Spleen (tissue), 7 donors: ENCODE measurements around the gene SPAG17.

Experiments used
- POLR2A ChIP-seq, 3 donors: fragments of 450-650 bp; IDR thresholded peaks; one replicate each; pipeline ENCODE4 v1.5.1; 2017; ENCODE audit warnings: antibody characterized with exemption in 3 of 3, mild to moderate bottlenecking in 1 of 3
- TF ChIP-seq, protein P1 (sequence below), 11 experiments: fragments of 200-600 bp in 7 of 11; fragments of 450-650 bp in 4 of 11; sonication (generic) in 4 of 11; IDR thresholded peaks in 8 of 11; conservative IDR thresholded peaks in 3 of 11; 1 replicate in 7 of 11; 2 replicates in 4 of 11; pipeline versions ENCODE4 v1.4.0 to v1.8.0; 2016 to 2021; ENCODE audit warnings: antibody characterized with exemption in 11 of 11, inconsistent platforms in 4 of 11, mild to moderate bottlenecking in 1 of 11
- donor health status: DM: no; HTN: no; CAD: no; lungs with moderate emphysema.
- donor health status: DM: no; HTN: no; CAD: no.
- donor health status: DM: no; HTN: no; CAD: no.

DNA sequence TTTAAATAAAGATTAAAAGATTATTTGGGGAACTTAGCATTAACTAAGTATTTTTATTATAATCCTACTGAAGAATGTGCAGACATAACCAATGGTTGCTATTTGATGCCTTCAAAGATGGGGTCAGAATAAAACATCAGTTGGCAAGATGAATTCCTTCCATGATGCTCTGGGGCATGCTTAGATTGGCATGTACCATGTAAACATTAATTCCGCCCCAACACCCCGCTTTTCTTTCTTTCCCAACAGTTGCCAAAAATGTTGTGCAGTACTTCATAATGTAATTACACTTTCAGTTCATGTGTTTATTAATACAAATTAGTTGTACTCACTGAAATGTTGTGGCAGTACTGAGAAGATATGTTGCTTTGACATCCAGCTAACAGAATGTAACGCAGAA lies 82.6 kb downstream of the SPAG17 start:
- TF ChIP-seq, protein P1, sequence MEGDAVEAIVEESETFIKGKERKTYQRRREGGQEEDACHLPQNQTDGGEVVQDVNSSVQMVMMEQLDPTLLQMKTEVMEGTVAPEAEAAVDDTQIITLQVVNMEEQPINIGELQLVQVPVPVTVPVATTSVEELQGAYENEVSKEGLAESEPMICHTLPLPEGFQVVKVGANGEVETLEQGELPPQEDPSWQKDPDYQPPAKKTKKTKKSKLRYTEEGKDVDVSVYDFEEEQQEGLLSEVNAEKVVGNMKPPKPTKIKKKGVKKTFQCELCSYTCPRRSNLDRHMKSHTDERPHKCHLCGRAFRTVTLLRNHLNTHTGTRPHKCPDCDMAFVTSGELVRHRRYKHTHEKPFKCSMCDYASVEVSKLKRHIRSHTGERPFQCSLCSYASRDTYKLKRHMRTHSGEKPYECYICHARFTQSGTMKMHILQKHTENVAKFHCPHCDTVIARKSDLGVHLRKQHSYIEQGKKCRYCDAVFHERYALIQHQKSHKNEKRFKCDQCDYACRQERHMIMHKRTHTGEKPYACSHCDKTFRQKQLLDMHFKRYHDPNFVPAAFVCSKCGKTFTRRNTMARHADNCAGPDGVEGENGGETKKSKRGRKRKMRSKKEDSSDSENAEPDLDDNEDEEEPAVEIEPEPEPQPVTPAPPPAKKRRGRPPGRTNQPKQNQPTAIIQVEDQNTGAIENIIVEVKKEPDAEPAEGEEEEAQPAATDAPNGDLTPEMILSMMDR (IDR thresholded peaks at IDR 0.05 in 8 of 11, conservative IDR thresholded peaks at IDR 0.05 in 3 of 11), result no peak
- no peak for TF ChIP-seq POLR2A (IDR thresholded peaks at IDR 0.05)
